Nephron (organoid): ENCODE results near the gene DMBX1.

Experiments used
- H3K27ac Mint-ChIP-seq, 3 experiments: 2 replicates each; pipeline ENCODE4 v1.8.0; 2020; ENCODE audit warnings: mixed read lengths in 3 of 3, mild to moderate bottlenecking in 2 of 3, moderate library complexity in 1 of 3
- H3K27me3 Mint-ChIP-seq: 2 replicates; pipeline ENCODE4 v1.8.0; 2021; ENCODE audit warnings: low read depth, mild to moderate bottlenecking, moderate library complexity, mixed read lengths
- H3K36me3 Mint-ChIP-seq: 2 replicates; pipeline ENCODE4 v1.8.0; 2020; ENCODE audit warnings: low read depth, mixed read lengths
- H3K4me1 Mint-ChIP-seq: 2 replicates; pipeline ENCODE4 v1.8.0; 2020; ENCODE audit warnings: mixed read lengths
- H3K4me3 Mint-ChIP-seq, 3 experiments: 2 replicates each; pipeline ENCODE4 v1.8.0; 2020; ENCODE audit warnings: mild to moderate bottlenecking in 3 of 3, mixed read lengths in 3 of 3, moderate library complexity in 2 of 3
- H3K9me3 Mint-ChIP-seq: 2 replicates; pipeline ENCODE4 v1.8.0; 2020; ENCODE audit warnings: mixed read lengths
- CTCF ChIP-seq, 3 experiments: fragments of 200-600 bp; sonication (generic); IDR thresholded peaks; one replicate each; pipeline ENCODE4 v1.5.0; 2021; ENCODE audit warnings: antibody characterized with exemption in 3 of 3; ENCODE audit not compliant: unreplicated experiment in 3 of 3

The DMBX1 gene

GRCh38 chr1:46451948-46452930 lies 37.4 kb upstream of the DMBX1 start:
- Mint-ChIP-seq H3K4me3 (no peak overlapping the region), H3K9me3 (peaks cover 2% of the 10 kb centered on the region), H3K27ac (no peak overlapping the region), H3K4me1 (no peaks in the 10 kb centered on the region), H3K27me3 (peaks cover 89% of the 10 kb centered on the region), H3K36me3 (no peaks in the 10 kb centered on the region)
- no peak for TF ChIP-seq CTCF (IDR thresholded peaks at IDR 0.05; ENCODE audit: unreplicated experiment in 3 of 3)

- TF ChIP-seq CTCF (IDR thresholded peaks at IDR 0.05; ENCODE audit: unreplicated experiment in 3 of 3), result no peak
- Mint-ChIP-seq H3K4me3 (no peak overlapping the region), H3K27ac (no peak overlapping the region), H3K36me3 (no peaks in the 10 kb centered on the region), H3K27me3 (peaks cover 83% of the 10 kb centered on the region), H3K4me1 (no peaks in the 10 kb centered on the region), H3K9me3 (peaks cover 2% of the 10 kb centered on the region)
Measured at GRCh38 chr1:46452931-46453325, 36.7 kb upstream of the DMBX1 start.

- Mint-ChIP-seq H3K4me3 (no peak overlapping the region), H3K36me3 (no peaks in the 10 kb centered on the region), H3K4me1 (no peaks in the 10 kb centered on the region), H3K9me3 (peaks cover 2% of the 10 kb centered on the region), H3K27ac (no peak overlapping the region), H3K27me3 (peaks cover 80% of the 10 kb centered on the region)
- no peak for TF ChIP-seq CTCF (IDR thresholded peaks at IDR 0.05; ENCODE audit: unreplicated experiment in 3 of 3)
Measured at GRCh38 chr1:46453449-46453848, 36.2 kb upstream of the DMBX1 start.

- TF ChIP-seq CTCF (IDR thresholded peaks at IDR 0.05; ENCODE audit: unreplicated experiment in 3 of 3), result no peak
- Mint-ChIP-seq H3K9me3 (peaks cover 2% of the 10 kb centered on the region), H3K27ac (no peak overlapping the region), H3K27me3 (peaks cover 78% of the 10 kb centered on the region), H3K4me1 (no peaks in the 10 kb centered on the region), H3K36me3 (no peaks in the 10 kb centered on the region), H3K4me3 (peak overlapping the region in 1 of 3 experiments; percentile 20)
Measured at GRCh38 chr1:46455951-46456350, 33.7 kb upstream of the DMBX1 start.

- H3K27ac Mint-ChIP-seq, result no peak overlapping the region
- H3K27me3 Mint-ChIP-seq, result peaks cover 78% of the 10 kb centered on the region
- no peak for TF ChIP-seq CTCF (IDR thresholded peaks at IDR 0.05; ENCODE audit: unreplicated experiment in 3 of 3)
- H3K4me1 Mint-ChIP-seq, result no peaks in the 10 kb centered on the region
- peaks cover 2% of the 10 kb centered on the region for H3K9me3 Mint-ChIP-seq
- no peak overlapping the region for H3K4me3 Mint-ChIP-seq
- no peaks in the 10 kb centered on the region for H3K36me3 Mint-ChIP-seq
Measured at GRCh38 chr1:46456411-46456963, 33.1 kb upstream of the DMBX1 start.
